ENCODE results near the gene NOMO2.
"Not testable (repeated sequence)": the region's sequence is repeated elsewhere in the genome, so short reads cannot be mapped to it uniquely, and the experiment has no call there.

Gene NOMO2

GRCh38 chr16:18573887-18574286, 12.0 kb upstream of the NOMO2 start:
- not testable (repeated sequence) for DNase-seq

DNA sequence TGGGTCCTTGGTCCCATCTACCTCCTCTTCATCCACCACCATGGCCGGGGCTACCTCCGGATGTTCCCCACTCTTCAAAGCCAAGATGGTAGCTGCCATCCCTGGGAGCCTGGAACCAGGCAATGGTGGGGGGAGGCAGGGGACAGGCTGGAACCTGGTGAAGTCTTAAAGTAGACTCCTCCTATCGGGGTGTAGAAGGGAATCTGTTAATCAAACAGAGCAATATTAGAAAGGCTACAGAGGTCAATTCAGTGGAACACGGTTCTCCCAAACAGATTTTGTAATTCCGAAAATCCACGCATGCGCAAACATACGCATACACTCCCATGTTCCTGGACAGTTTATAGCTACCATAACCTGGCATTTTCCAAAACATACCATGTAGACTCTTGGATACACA, 11.1 kb upstream of the NOMO2 start:
- DNase-seq: not testable (repeated sequence)

DNA sequence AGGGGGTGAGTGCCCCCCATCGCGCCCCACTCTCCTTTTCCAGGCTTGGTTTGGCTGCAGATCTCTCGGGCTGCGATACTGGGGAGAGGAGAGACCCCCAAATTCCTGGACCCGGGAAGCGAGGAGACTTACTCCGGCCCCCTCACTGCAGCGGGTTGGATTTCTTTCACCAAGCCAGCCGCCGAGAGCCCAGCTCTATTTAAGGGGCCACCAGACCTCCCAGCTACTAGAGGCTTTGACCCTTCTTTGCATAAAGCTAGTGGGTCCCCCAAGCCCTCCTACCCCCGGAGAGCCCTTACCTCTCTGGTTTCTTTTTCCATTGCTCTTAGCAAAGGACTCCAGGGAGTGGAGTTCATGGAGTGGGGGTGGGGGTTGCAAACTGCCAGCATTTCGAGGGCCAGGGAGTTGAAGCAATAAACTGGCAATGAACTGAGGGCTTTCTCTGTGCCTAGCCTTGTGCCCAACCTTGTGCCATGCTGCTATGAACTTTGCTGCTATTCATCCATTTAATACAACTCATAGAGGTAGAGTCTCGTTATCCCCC, 9.5 kb upstream of the NOMO2 start:
- DNase-seq: not testable (repeated sequence)

GRCh38 chr16:18570529-18571306, 8.8 kb upstream of the NOMO2 start:
- not testable (repeated sequence) for DNase-seq

- DNase-seq: not testable (repeated sequence)
These were observed 1.3 kb downstream of the NOMO2 start for GRCh38 chr16:18560416-18561220.

DNA sequence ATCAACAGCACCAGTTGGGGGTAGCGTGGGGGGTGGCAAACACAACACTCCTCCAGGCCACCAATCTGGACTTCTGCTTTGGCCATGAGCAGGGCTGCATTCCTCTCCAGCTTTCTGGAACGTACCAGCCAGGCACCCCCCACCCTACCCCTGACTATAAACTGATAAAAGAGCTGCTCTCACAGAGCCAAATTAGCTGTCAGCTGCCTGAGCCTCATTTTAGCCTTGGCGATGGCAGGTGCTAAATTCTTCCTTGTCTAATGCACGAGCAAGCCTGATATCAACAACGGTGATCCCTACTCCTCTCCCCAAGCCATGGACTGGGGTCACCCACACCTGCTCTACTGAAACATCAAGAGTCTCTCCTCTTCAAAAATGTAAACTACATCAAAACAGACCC, 8.2 kb downstream of the NOMO2 start:
- DNase-seq: not testable (repeated sequence)

DNA sequence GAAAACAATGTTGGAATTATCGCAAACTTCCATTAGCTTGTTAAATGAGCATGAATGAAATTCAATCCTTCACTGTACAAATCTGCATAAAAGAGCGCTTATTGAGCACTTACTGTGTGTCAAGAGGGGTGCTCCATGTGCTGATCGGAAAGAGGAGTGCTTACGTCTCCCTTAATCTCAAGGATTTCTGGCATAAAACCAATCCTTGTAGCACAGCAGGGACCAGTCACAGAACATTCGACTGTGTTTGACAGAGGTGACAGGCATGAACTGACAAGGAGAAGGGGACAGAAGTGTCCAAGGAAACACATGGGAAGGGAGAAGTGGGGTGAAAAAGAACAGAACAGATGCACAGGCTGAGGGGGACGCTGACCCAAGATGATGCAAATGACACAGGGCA, 14.5 kb downstream of the NOMO2 start:
- DNase-seq: not testable (repeated sequence)

GRCh38 chr16:18546853-18547252, 15.0 kb downstream of the NOMO2 start:
- DNase-seq: not testable (repeated sequence)

DNA sequence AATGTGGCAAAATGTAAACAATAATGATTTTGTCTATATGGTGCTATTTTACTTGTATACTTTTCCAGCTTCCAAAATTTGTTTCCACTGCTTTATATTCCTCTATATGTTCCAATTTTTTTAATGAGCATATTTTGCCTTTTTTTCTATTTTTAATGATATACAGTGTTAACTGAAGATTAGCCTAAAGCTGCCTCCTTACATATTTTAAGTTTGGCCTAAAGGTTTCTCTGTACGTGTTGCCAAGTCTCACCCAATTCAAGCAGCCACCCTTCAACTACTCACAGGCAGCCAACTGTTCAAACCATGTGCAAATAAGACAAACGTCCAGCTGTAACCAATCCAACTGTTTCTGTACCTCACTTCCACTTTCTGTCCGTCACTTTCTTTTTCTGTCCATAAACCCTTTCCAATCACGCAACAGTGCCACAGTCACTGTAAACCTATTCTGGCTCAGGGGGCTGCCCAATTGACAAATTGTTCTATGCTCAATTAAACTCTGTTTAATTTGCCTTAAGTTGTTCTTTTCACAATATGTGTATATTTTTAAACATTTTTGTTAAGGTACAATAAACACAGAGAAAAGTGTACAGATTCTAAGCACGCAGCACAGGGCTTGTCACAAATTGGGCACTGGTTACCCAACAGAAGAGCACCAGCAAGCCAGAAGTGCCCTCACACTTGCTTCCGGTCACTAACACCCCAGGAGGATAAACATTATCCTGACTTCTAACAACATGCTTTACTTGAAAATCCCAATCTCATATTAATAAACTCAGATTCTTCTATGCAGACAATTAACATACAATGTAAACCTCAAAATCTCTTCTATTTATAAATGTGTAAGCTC, 17.4 kb downstream of the NOMO2 start:
- not testable (repeated sequence) for DNase-seq

GRCh38 chr16:18541912-18542311, 20.0 kb downstream of the NOMO2 start:
- not testable (repeated sequence) for DNase-seq

DNA sequence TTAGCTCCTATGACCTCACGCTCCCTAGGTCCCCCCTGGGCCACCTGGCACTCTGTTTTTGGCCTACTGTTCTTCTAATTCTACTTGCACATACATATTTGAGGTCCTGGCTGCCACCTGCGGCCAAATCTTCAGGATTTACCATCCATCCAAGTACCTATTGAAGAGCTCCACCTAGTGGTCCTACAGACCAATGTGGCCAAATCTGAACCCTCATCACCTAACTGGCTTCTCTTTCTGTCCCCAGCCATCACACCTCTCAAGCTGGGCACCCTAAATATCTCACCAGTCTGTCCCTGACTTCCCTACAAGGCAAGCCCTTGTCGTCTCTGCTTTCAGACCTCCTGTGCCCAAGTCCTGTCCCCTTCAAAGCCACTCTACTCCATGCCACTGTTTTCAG, 24.9 kb downstream of the NOMO2 start:
- DNase-seq: not testable (repeated sequence)

DNA sequence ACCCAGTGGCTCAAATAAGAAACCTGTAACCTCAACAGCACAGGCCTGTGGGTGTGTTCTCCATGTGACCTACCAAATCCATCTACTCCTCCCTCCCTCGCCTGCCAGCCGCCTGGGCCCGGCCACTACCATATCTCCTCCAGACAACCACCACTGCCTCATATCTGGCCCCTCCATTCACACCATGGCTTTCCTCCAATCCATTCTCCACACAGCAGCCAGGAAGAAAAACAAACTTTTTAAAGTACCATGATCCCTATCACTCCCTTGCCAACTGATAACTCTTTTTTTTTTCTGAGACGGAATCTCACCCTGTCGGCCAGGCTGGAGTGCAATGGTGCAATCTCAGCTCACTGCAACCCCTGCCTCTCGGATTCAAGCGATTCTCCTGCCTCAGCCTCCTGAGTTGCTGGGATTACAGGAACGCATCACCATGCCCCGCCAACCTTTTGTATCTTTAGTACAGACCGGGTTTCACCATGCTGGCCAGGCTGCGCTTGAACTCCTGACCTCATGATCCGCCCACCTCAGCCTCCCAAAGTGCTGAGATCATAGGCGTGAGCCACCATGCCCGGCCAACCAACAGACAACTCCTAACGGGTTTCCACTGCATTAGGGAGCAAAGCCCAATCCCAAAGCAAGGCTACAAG, 26.3 kb downstream of the NOMO2 start:
- not testable (repeated sequence) for DNase-seq

GRCh38 chr16:18534308-18534707, 27.6 kb downstream of the NOMO2 start:
- DNase-seq: not testable (repeated sequence)

- not testable (repeated sequence) for DNase-seq
These were observed 30.6 kb downstream of the NOMO2 start for GRCh38 chr16:18531323-18531722.

GRCh38 chr16:18530329-18530728, 31.6 kb downstream of the NOMO2 start:
- not testable (repeated sequence) for DNase-seq

DNA sequence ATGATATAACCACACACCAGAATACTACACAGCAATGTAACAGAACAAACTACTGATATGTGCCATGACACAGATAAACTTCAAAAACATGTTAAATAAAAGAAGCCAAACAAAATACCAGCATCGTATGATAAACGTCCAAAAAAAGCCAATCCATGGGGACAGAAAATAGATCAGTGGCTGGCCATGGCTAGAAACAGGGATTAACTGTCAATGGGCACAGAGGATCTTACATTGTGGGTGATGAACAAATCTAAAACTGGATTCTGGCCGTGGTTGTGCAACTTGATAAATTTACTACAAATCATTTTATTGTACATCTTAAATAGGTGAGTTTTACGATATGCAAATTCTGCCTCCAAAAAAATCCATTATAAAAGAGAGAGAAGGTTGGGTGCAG, 35.4 kb downstream of the NOMO2 start:
- DNase-seq: not testable (repeated sequence)

DNA sequence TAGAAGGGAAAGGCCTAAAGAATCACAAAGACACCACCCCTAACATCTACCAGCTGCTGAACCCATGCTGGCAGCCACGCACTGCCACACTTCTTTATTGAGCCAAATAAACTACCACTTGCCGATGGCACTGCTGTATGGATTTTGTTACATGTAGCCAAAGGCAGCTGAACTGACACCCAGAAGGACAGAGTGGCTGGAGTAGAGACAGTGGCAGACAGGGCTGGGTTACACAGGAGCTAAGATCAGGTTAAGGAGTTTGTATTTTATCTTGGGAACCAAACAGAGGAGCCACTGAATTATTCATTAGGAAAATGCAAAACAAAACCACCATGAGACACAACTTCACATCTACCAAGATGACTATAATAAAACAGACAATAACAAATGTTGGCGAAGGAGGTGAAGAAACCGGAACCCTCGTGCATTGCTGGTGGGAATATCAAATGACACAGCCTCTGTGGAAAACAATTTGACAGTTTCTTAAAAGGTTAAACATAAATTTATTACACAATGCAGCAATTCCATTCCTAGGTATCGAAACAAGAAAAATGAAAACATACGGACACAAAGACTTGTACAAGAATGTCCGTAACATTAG, 35.9 kb downstream of the NOMO2 start:
- not testable (repeated sequence) for DNase-seq

GRCh38 chr16:18522637-18523036, 39.3 kb downstream of the NOMO2 start:
- DNase-seq: not testable (repeated sequence)

GRCh38 chr16:18521445-18522181, 40.3 kb downstream of the NOMO2 start:
- not testable (repeated sequence) for DNase-seq

- not testable (repeated sequence) for DNase-seq
These were observed 43.2 kb downstream of the NOMO2 start for GRCh38 chr16:18518536-18519283.
